ENCODE measurements around the gene MRPL34.

DNA sequence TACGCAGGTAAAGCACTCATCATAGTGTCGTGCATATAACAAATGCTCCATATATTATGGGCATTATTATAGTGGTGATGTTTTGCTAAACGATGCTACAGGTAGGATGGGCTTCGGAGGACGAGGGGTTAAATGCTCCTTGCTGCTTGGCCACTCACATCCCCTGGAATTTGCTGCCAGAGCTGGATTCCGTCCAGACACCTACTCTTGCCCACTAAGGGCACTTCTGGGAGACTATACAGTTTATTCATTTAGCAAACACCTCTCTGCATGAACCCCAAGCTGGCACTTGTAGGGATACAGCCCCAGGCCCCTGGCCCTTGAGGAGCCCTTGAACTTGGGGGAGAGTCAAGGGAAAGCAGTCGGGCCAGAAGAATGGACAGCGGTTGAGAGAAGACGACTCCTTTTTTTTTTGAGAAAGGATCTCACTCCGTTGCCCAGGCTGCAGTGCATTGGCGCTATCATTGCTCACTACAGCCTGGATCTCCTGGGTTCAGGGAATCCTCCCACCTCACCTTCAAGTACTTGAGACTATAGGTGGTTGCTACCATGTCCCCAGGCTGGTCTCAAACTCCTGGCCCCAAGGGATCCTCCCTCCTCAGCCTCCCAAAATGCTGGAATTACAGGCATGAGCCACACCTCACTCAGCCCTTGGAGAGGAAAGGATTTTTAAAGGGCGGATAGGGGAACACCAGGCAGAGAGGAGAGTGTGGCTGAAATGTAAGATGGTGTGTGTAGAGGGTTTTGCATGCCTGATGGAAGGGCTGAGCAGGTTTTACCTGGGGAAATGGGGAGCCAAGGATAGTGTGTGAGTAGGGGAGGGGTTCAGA, 1.1 kb upstream of the MRPL34 start:
- TF ChIP-seq EP300 (IDR thresholded peaks at IDR 0.05) = no peak
- TF ChIP-seq, protein P1, sequence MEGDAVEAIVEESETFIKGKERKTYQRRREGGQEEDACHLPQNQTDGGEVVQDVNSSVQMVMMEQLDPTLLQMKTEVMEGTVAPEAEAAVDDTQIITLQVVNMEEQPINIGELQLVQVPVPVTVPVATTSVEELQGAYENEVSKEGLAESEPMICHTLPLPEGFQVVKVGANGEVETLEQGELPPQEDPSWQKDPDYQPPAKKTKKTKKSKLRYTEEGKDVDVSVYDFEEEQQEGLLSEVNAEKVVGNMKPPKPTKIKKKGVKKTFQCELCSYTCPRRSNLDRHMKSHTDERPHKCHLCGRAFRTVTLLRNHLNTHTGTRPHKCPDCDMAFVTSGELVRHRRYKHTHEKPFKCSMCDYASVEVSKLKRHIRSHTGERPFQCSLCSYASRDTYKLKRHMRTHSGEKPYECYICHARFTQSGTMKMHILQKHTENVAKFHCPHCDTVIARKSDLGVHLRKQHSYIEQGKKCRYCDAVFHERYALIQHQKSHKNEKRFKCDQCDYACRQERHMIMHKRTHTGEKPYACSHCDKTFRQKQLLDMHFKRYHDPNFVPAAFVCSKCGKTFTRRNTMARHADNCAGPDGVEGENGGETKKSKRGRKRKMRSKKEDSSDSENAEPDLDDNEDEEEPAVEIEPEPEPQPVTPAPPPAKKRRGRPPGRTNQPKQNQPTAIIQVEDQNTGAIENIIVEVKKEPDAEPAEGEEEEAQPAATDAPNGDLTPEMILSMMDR (IDR thresholded peaks at IDR 0.05) = no peak
